GM10266 (cell line): Measurements from ENCODE around the gene RASGEF1C.

Experiments used
- DNase-seq: peaks from one replicate; pipeline ENCODE4 v3.0.0; 2012; ENCODE audit errors: extremely low spot score
- CTCF ChIP-seq: IDR thresholded peaks from 2 replicates; pipeline ENCODE4 v1.5.1; 2012; ENCODE audit warnings: mild to moderate bottlenecking, low read depth; ENCODE audit not compliant: control insufficient read depth, insufficient read depth; ENCODE audit errors: missing control alignments

The RASGEF1C gene

GRCh38 chr5:180135128-180135955, 73.7 kb downstream of the RASGEF1C start:
- no peak for TF ChIP-seq CTCF
- no peak for DNase-seq

GRCh38 chr5:180133971-180134508, 75.0 kb downstream of the RASGEF1C start:
- no peak for DNase-seq
- no peak for TF ChIP-seq CTCF

GRCh38 chr5:180133551-180133950, 75.5 kb downstream of the RASGEF1C start:
- TF ChIP-seq CTCF: no peak
- DNase-seq: no peak

GRCh38 chr5:180133060-180133459, 76.0 kb downstream of the RASGEF1C start:
- DNase-seq: no peak

GRCh38 chr5:180130876-180131740, 77.9 kb downstream of the RASGEF1C start:
- no peak for DNase-seq
- no peak for TF ChIP-seq CTCF

More at GRCh38 chr5:180133060-180133459, 76.0 kb downstream of the RASGEF1C start:
- no peak for TF ChIP-seq CTCF

GRCh38 chr5:180130291-180130869, 78.6 kb downstream of the RASGEF1C start:
- no peak for DNase-seq
- no peak for TF ChIP-seq CTCF
